Chondrocyte (in vitro differentiated cells): ENCODE data around the gene HUNK. TPM values are rescaled to one million over a fixed set of nuclear protein-coding genes. Genes with fewer than 3 reads are reported as not detected.
"Not testable (repeated sequence)": the region's sequence is repeated elsewhere in the genome, so short reads cannot be mapped to it uniquely, and the experiment has no call there.

Experiments
- DNase-seq: peaks from one replicate; pipeline ENCODE4 v3.0.0; 2021; ENCODE audit warnings: mixed read lengths, low spot score
- H3K27ac Mint-ChIP-seq: one replicate; pipeline ENCODE4 v1.8.0; 2021; ENCODE audit warnings: mild to moderate bottlenecking, moderate library complexity, mixed read lengths; ENCODE audit not compliant: unreplicated experiment
- H3K27me3 Mint-ChIP-seq: 2 replicates; pipeline ENCODE4 v1.8.0; 2021; ENCODE audit warnings: low read depth, mixed read lengths
- H3K36me3 Mint-ChIP-seq: 2 replicates; pipeline ENCODE4 v1.8.0; 2021; ENCODE audit warnings: low read depth, mixed read lengths
- H3K4me1 Mint-ChIP-seq: 2 replicates; pipeline ENCODE4 v1.8.0; 2021; ENCODE audit warnings: low read depth, mild to moderate bottlenecking, mixed read lengths
- H3K4me3 Mint-ChIP-seq: one replicate; pipeline ENCODE4 v1.8.0; 2021; ENCODE audit warnings: mild to moderate bottlenecking, moderate library complexity, mixed read lengths; ENCODE audit not compliant: unreplicated experiment
- H3K9me3 Mint-ChIP-seq: 2 replicates; pipeline ENCODE4 v1.8.0; 2021; ENCODE audit warnings: low read depth, mixed read lengths
- total RNA-seq: library from RNA; stranded (reverse); gene quantifications from 3 replicates; pipeline ENCODE4 v1.2.1, GENCODE V29; 2021
- TF ChIP-seq, protein P1 (sequence below): fragments of 200-600 bp; sonication (generic); IDR thresholded peaks from 2 replicates; pipeline ENCODE4 v1.5.0; 2021; ENCODE audit warnings: antibody characterized with exemption, mild to moderate bottlenecking, moderate library complexity

The HUNK gene
- total RNA-seq, 1 donor from 2014 or later = 1.6 TPM

DNA sequence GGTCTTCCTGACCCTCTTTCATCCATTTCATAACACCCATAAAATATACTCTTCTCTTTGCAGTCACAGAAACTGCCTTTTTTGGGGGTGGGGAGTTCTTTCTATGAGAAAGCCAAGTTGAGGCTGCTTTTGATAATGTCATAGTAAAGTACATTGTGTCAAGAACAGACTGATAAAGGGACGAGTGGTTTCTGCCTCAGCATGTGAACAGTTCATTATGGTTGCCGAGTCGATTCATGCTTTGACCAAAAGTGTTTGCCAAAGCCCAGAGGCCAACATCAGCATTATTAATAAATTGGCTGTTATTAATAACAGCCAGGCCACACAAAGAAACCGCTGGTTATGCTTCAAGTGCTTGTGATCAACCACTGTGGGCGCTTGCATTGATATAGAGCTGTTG is 162.0 kb downstream of the HUNK start:
- Mint-ChIP-seq H3K4me3 (no peak overlapping the region), H3K36me3 (no peaks in the 10 kb centered on the region), H3K27ac (no peak overlapping the region), H3K4me1 (no peaks in the 10 kb centered on the region), H3K27me3 (peaks cover 6% of the 10 kb centered on the region), H3K9me3 (peaks cover 4% of the 10 kb centered on the region)
- TF ChIP-seq, protein P1, sequence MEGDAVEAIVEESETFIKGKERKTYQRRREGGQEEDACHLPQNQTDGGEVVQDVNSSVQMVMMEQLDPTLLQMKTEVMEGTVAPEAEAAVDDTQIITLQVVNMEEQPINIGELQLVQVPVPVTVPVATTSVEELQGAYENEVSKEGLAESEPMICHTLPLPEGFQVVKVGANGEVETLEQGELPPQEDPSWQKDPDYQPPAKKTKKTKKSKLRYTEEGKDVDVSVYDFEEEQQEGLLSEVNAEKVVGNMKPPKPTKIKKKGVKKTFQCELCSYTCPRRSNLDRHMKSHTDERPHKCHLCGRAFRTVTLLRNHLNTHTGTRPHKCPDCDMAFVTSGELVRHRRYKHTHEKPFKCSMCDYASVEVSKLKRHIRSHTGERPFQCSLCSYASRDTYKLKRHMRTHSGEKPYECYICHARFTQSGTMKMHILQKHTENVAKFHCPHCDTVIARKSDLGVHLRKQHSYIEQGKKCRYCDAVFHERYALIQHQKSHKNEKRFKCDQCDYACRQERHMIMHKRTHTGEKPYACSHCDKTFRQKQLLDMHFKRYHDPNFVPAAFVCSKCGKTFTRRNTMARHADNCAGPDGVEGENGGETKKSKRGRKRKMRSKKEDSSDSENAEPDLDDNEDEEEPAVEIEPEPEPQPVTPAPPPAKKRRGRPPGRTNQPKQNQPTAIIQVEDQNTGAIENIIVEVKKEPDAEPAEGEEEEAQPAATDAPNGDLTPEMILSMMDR = no peak
- DNase-seq = no peak

- Mint-ChIP-seq H3K27ac (no peak overlapping the region), H3K27me3 (peaks cover 2% of the 10 kb centered on the region), H3K4me1 (no peaks in the 10 kb centered on the region), H3K9me3 (peaks cover 5% of the 10 kb centered on the region), H3K36me3 (no peaks in the 10 kb centered on the region), H3K4me3 (no peak overlapping the region)
- TF ChIP-seq, protein P1 = no peak
- DNase-seq = no peak
Observed at GRCh38 chr21:32035617-32036016, 162.8 kb downstream of the HUNK start.

DNA sequence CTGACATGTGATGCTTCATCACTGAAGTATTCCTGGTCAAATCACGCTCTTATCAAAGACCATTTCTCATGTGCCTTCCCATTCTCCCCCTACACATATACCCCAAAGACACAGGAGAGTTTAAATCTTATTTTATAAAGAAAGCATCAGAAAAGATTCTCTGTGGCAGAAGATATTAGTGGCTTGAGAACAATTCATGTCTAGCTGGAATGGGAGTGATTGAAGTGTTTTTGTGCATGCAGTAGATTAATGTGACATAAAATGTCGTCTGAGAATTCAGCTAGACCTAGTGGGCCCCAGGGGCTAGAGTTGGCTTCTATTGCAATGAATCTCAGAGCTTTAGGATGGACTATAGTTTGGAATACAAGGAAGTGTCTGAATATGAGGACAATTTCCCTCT is 163.9 kb downstream of the HUNK start:
- no peaks in the 10 kb centered on the region for H3K4me1 Mint-ChIP-seq
- H3K27me3 Mint-ChIP-seq = peaks cover 11% of the 10 kb centered on the region
- peaks cover 12% of the 10 kb centered on the region for H3K9me3 Mint-ChIP-seq
- DNase-seq = no peak
- H3K4me3 Mint-ChIP-seq = no peak overlapping the region
- TF ChIP-seq, protein P1 = no peak
- H3K27ac Mint-ChIP-seq = no peak overlapping the region
- peaks cover 5% of the 10 kb centered on the region for H3K36me3 Mint-ChIP-seq

GRCh38 chr21:32038751-32039150 is 165.9 kb downstream of the HUNK start:
- not testable (repeated sequence) for DNase-seq
- peaks cover 11% of the 10 kb centered on the region for H3K27me3 Mint-ChIP-seq

DNA sequence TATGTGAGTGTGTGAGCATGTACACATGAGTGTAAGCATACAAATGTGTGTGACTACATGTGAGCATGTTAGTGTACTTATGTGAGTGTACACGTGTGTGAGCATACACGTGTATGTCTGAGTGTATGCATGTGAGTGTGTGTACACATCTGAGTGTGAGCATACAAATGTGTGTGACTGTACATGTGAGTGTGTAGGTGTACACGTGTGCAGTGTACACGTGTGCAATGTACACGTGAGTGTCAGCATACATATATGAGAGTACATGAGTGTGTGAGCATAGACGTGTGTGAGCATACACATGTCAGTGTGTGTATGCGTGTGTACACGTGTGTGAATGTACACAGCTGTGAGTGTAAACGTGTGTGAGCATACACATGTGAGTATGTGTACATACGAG is 170.6 kb downstream of the HUNK start:
- peaks cover 5% of the 10 kb centered on the region for H3K36me3 Mint-ChIP-seq
- DNase-seq = no peak
- no peak overlapping the region for H3K27ac Mint-ChIP-seq
- peaks cover 12% of the 10 kb centered on the region for H3K9me3 Mint-ChIP-seq
- peaks cover 17% of the 10 kb centered on the region for H3K4me1 Mint-ChIP-seq
- H3K4me3 Mint-ChIP-seq = no peak overlapping the region
- H3K27me3 Mint-ChIP-seq = peaks cover 11% of the 10 kb centered on the region
- TF ChIP-seq, protein P1 = no peak

More at GRCh38 chr21:32038751-32039150, 165.9 kb downstream of the HUNK start:
- H3K36me3 Mint-ChIP-seq, H3K4me3 Mint-ChIP-seq, H3K4me1 Mint-ChIP-seq, H3K27ac Mint-ChIP-seq: not testable (repeated sequence)
- H3K9me3 Mint-ChIP-seq = peaks cover 12% of the 10 kb centered on the region
